DMS153 (cell line): ENCODE data around the gene MRM3.
"Not testable (repeated sequence)": the region's sequence is repeated elsewhere in the genome, so short reads cannot be mapped to it uniquely, and the experiment has no call there.

Experiments used
- DNase-seq: peaks from one replicate; lab custom pipeline; 2025; lab: John Stamatoyannopoulos, UW

Gene MRM3

GRCh38 chr17:753418-753817 is 28.7 kb upstream of the MRM3 start:
- DNase-seq = no peak

- not testable (repeated sequence) for DNase-seq
Measured at GRCh38 chr17:755319-755961, 26.7 kb upstream of the MRM3 start.

- DNase-seq = not testable (repeated sequence)
Measured at GRCh38 chr17:756010-756567, 26.1 kb upstream of the MRM3 start.

GRCh38 chr17:759964-760363 is 22.2 kb upstream of the MRM3 start:
- DNase-seq = no peak

DNA sequence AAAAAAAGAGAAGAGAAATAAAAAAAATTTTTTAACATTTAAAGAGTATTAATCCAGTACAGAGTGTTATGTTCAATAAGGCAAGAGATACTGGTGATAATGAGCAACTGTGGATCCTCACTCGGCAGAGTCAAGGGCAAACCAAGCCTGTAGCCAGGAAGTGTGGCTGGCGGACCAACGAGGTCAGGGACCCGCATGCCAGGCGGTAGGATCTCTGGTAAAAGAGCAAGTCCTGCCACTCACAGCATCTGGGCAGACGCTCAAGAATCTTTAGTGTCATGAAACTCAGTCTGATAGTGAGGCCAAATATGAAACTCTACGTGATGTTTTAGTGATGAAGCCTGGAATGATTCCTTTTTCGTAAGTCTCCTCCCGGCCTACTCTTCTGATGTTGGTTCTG is 21.8 kb upstream of the MRM3 start:
- no peak for DNase-seq

DNA sequence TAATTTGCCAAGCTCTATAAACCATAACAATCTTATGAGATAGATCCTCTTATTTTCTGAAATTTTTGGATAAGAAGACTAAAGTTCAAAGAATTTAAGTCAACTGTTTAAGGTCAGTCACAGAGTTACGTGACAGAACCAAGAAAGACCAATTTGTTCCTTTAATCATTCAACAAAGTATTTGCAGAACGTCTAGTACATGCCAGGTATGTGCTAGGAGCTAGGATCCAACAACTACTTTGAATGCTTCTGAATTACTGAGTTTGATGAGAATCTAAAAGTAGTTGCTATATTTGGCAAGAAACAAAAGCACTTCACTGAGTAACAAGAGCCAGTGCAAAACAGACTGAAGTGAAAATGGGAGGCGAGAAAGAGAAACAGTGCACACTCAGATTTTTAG is 15.1 kb upstream of the MRM3 start:
- DNase-seq = no peak

GRCh38 chr17:773016-773415 is 9.1 kb upstream of the MRM3 start:
- DNase-seq = no peak

- no peak for DNase-seq
Measured at GRCh38 chr17:773467-774312, 8.5 kb upstream of the MRM3 start.

DNA sequence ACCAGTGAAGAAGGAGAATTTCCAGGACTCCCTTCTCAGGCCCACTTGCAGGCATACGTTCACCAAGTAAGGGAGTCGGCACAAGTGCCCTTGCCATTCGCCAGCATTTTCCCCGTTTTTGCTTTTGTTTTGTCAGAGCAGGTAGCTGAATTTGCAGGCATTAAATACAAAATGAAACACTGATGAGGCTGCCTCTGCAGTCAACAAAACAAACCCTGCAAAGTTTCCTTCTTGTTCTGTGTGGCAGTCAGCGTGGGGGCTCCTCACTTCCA is 7.9 kb upstream of the MRM3 start:
- no peak for DNase-seq

- no peak for DNase-seq
Measured at GRCh38 chr17:778096-778495, 4.1 kb upstream of the MRM3 start.

DNA sequence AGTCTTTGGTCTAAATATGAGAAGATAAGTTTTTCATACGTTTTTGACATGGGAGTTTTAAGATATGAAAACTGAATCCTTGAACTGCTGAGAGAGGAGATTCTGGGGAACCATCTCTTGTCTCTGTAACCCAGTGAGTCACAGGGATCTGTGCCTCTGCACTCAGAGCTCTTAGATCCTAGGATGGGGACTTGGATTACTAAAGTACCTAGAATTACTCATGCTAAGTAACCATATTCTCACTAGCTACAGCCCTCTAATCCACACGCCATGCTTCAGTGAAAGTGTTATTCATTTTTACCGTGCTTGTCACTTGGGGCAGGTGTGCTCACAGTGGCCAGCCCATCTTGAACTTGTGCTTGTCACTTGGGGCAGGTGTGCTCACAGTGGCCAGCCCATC is 2.0 kb downstream of the MRM3 start:
- no peak for DNase-seq

GRCh38 chr17:785901-786300 is 3.7 kb downstream of the MRM3 start:
- not testable (repeated sequence) for DNase-seq

DNA sequence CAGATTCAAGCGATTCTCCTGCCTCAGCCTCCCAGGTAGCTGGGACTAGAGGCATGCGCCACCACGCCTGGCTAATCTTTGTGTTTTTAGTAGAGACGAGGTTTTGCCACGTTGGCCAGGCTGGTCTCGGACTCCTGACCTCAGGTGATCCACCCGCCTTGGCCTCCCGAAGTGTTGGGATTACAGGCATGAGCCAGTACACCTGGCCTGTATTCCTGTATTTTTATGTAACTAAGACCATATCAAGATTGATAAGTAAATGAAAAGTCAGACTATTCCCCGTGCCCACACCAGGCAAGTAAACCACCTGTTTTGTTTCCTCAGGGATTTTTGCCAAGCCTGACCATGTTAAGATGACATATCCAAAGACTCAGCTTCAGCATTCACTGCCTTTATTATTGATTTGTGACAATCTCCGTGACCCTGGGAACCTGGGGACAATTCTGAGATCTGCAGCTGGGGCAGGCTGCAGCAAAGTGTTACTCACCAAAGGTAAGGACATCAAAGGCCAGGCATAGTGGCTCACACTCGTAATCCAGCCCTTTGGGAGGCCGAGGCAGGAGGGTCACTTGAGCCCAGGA is 5.6 kb downstream of the MRM3 start:
- no peak for DNase-seq

GRCh38 chr17:788551-788950 is 6.4 kb downstream of the MRM3 start:
- no peak for DNase-seq

GRCh38 chr17:789160-789840 is 7.1 kb downstream of the MRM3 start:
- no peak for DNase-seq

GRCh38 chr17:789931-790873 is 8.0 kb downstream of the MRM3 start:
- not testable (repeated sequence) for DNase-seq

GRCh38 chr17:790874-791247 is 8.7 kb downstream of the MRM3 start:
- DNase-seq = not testable (repeated sequence)

DNA sequence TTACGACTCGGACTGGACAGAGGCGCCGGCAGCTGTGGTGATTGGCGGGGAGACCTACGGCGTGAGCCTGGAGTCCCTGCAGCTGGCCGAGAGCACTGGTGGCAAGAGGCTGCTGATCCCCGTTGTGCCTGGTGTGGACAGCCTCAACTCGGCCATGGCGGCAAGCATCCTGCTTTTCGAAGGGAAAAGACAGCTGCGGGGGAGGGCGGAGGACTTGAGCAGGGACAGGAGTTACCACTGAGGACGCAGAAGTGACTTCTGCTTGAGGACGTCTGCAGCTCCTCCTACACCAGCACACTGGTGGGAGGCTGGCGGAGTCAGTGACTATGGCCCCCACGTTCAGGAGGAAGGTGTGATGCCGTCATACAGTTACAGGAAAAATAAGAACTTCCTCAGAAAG is 9.7 kb downstream of the MRM3 start:
- DNase-seq = no peak

- DNase-seq = no peak
Measured at GRCh38 chr17:792277-792676, 10.1 kb downstream of the MRM3 start.

DNA sequence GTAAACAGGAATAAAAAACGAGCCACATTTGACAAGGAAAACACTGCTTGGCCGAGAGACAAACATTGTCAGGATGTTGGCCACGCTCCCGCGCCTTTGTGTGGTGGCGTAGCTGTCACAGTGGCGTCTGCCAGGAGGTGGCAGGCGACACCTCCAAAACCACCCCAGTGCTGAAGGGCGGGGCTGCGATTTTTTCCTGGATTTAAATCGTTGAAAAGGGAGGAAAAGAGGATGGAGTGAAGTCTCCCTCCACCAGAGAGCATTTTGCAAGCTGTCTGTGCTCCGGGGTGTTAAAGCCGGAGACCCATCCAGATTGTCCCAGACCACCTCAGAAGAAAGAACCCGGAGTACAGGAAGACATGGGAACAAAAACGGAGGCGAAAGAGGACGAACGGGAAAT is 12.7 kb downstream of the MRM3 start:
- DNase-seq = peak; percentile 3

DNA sequence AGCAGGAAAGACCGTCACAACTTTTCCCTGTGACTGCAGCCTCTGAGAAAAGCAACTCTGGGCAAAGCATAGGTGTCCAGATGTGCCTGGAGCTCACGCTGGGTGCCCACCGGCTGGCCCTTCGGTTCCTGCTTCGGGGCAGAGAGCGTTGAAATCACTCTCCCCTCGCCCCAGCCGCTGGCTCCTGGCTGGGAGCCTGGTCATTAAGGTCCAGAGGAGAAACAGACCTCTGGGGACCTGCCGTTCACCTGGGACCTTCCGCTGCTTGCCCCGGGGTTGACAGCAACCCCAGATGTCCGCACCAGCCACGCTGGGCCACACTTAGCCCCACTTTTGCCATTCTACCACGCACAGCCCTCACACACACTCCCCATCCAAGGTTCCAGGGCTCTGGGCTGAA is 13.1 kb downstream of the MRM3 start:
- no peak for DNase-seq

DNA sequence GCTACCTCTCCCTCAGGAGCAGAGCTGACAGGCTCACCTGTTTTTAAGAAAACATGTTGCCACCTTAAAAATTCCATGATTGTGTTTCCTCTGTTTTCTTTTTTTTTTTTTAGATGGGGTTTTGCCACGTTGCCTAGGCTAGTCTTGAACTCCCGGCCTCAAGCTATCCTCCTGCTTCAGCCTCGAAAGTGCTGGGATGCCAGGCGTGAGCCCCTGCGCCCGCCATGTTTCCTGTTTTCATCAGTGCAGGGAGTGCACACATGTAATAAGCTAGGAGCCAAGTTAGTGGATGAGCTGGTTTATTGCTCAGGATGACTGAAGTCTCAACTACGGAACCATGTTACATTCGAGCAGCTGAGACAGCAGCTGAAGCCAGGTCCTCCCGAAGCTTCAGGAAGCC is 13.6 kb downstream of the MRM3 start:
- DNase-seq = no peak
